LNCAP (cell line): ENCODE measurements around the gene STX1A.

ENCODE experiments used
- CTCF ChIP-seq: fragments of 450-650 bp; IDR thresholded peaks from 2 replicates; pipeline ENCODE4 v1.5.1; 2017; ENCODE audit warnings: mild to moderate bottlenecking

Gene STX1A

GRCh38 chr7:73698410-73698809, 21.1 kb downstream of the STX1A start:
- no peak for TF ChIP-seq CTCF

GRCh38 chr7:73696372-73696771, 23.1 kb downstream of the STX1A start:
- no peak for TF ChIP-seq CTCF

GRCh38 chr7:73690646-73691045, 28.8 kb downstream of the STX1A start:
- no peak for TF ChIP-seq CTCF

GRCh38 chr7:73688288-73688687, 31.2 kb downstream of the STX1A start:
- no peak for TF ChIP-seq CTCF

GRCh38 chr7:73685311-73685710, 34.2 kb downstream of the STX1A start:
- TF ChIP-seq CTCF: no peak

GRCh38 chr7:73683788-73684693, 35.4 kb downstream of the STX1A start:
- TF ChIP-seq CTCF: no peak

GRCh38 chr7:73683056-73683787, 36.2 kb downstream of the STX1A start, which contains the start of the genes BUD23 and DNAJC30:
TSS of gene BUD23 (plus strand) at chr7:73683597. CDS start at chr7:73683626, 29 bp downstream.
TSS of gene DNAJC30 (minus strand) at chr7:73683453. CDS start at chr7:73683423, 30 bp downstream.
- TF ChIP-seq CTCF: no peak
